Sigmoid colon (tissue), 4 donors: ENCODE measurements around the gene EOGT.

Experiments used
- EP300 ChIP-seq, 4 donors: sonication (generic); formaldehyde crosslinking; IDR thresholded peaks; one replicate each; pipeline ENCODE4 v1.6.1; 2017; ENCODE audit warnings: antibody characterized with exemption in 4 of 4
- POLR2A ChIP-seq, 2 donors: fragments of 450-650 bp; IDR thresholded peaks; one replicate each; pipeline ENCODE4 v1.6.1; 2016; ENCODE audit warnings: antibody characterized with exemption in 2 of 2, mild to moderate bottlenecking in 2 of 2, moderate library complexity in 2 of 2
- POLR2AphosphoS5 ChIP-seq, 4 donors: sonication (generic); formaldehyde crosslinking; IDR thresholded peaks; one replicate each; pipeline ENCODE4 v1.6.1; 2017; ENCODE audit warnings: antibody characterized with exemption in 4 of 4
- TF ChIP-seq, protein P1 (sequence below), 4 experiments: fragments of 450-650 bp in 3 of 4; fragments of 200-600 bp in 1 of 4; IDR thresholded peaks; one replicate each; pipeline ENCODE4 v1.5.1; 2016 to 2019; ENCODE audit warnings: antibody characterized with exemption in 4 of 4, mild to moderate bottlenecking in 3 of 4, moderate library complexity in 2 of 4

DNA sequence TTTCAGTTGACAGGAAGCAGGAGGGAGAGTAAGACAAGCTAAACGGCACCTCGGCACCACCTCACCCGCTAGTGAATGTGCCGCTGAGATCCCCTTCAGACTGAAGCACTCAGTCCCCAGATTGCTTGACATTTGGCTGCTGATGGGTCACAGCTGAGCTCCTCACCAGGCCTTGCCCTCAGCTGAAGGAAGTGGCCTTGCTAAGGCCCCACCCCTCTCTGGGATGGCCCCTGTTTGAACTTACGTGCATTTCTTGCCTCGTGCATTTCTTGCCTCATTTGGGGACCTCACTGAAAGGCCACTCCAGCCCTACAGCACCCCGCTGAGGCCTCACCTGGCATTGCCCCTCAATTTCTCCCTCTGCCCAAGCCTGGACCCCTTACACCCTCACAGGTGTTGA, 39.8 kb downstream of the EOGT start:
- TF ChIP-seq, protein P1, sequence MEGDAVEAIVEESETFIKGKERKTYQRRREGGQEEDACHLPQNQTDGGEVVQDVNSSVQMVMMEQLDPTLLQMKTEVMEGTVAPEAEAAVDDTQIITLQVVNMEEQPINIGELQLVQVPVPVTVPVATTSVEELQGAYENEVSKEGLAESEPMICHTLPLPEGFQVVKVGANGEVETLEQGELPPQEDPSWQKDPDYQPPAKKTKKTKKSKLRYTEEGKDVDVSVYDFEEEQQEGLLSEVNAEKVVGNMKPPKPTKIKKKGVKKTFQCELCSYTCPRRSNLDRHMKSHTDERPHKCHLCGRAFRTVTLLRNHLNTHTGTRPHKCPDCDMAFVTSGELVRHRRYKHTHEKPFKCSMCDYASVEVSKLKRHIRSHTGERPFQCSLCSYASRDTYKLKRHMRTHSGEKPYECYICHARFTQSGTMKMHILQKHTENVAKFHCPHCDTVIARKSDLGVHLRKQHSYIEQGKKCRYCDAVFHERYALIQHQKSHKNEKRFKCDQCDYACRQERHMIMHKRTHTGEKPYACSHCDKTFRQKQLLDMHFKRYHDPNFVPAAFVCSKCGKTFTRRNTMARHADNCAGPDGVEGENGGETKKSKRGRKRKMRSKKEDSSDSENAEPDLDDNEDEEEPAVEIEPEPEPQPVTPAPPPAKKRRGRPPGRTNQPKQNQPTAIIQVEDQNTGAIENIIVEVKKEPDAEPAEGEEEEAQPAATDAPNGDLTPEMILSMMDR (IDR thresholded peaks at IDR 0.05): no peak
- TF ChIP-seq POLR2AphosphoS5 (IDR thresholded peaks at IDR 0.05): no peak
- no peak for TF ChIP-seq POLR2A (IDR thresholded peaks at IDR 0.05)
- TF ChIP-seq EP300 (IDR thresholded peaks at IDR 0.05): no peak
